IPS DF 4.7 (cell line): ENCODE results near the gene DUSP15.
"Not testable (repeated sequence)": the region's sequence is repeated elsewhere in the genome, so short reads cannot be mapped to it uniquely, and the experiment has no call there.

Source experiments
- DNase-seq: peaks from one replicate; pipeline ENCODE4 v3.0.0-alpha.2; 2013; ENCODE audit warnings: low spot score; ENCODE audit errors: extremely low read depth

DUSP15 gene, protein sequence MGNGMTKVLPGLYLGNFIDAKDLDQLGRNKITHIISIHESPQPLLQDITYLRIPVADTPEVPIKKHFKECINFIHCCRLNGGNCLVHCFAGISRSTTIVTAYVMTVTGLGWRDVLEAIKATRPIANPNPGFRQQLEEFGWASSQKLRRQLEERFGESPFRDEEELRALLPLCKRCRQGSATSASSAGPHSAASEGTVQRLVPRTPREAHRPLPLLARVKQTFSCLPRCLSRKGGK

GRCh38 chr20:31869942-31870725 lies at the start of gene DUSP15, which contains the start of gene TTLL9:
DUSP15 (minus strand) TSS chr20:31870527; CDS start chr20:31870337, 190 bp downstream.
TTLL9 (plus strand) TSS chr20:31870634; CDS start chr20:31871127, 493 bp downstream.
- DNase-seq: no peak

DNA sequence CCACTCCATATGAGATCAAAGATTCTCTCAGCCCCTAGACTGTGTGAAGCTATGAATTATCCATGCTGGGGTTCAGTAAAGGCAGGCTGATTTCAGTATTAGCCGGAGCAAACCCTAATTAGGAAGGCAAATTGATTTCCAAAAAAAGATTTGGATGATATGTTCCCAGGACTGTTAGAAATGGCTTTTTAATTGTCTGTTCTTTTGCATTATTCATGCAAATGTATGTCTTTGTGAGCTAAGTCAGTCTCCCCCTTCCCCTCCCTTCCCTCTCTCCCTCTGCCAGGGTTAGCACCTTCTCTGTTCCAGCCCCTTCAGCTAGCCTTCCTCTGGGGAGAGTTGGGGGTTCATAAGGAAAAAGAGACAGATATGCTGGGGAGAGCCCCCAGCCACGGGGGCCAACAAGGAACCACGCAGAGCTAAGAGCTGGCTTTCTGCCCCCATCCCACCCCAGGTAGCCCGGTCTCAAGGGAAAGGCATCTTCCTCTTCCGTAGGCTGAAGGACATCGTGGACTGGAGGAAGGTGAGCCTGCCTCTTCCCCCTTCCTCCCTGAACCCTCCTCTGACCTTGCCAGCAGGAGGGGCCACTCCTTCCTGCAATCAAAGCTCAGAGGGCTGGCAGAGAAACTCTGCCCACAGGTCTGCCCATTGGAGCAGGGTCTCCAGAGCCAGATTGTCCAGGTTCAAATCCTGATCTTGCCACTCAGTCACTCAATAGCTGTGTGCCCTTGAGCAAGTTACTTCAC lies 49.3 kb upstream of the DUSP15 start:
- DNase-seq: no peak

- no peak for DNase-seq
Observed at GRCh38 chr20:31918466-31919105, 48.3 kb upstream of the DUSP15 start.

- not testable (repeated sequence) for DNase-seq
Observed at GRCh38 chr20:31917962-31918412, 47.7 kb upstream of the DUSP15 start.

DNA sequence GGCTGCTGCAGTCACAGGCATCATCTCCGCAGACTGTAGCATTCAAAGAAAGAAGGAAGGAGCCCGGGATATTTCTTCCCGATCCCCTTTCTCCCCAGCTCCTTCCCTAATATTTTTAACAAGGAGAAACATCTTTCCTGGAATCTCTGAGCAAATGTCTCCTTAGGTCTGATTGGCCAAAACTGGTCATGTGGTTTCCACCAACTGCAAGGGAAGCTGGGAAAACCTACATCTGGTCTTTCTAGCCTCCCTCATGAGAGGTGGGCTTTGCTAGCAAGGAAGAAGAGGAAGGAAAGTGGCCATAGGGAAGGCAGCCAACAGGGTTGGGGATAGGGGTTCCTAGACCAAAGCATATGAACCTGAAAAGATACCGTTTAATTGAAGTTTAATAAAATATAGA lies 46.4 kb upstream of the DUSP15 start:
- no peak for DNase-seq

- no peak for DNase-seq
Observed at GRCh38 chr20:31915491-31916280, 45.4 kb upstream of the DUSP15 start.

- no peak for DNase-seq
Observed at GRCh38 chr20:31914170-31914569, 43.8 kb upstream of the DUSP15 start.

- no peak for DNase-seq
Observed at GRCh38 chr20:31913431-31914157, 43.3 kb upstream of the DUSP15 start.

- DNase-seq: no peak
Observed at GRCh38 chr20:31910071-31910803, 39.9 kb upstream of the DUSP15 start.

DNA sequence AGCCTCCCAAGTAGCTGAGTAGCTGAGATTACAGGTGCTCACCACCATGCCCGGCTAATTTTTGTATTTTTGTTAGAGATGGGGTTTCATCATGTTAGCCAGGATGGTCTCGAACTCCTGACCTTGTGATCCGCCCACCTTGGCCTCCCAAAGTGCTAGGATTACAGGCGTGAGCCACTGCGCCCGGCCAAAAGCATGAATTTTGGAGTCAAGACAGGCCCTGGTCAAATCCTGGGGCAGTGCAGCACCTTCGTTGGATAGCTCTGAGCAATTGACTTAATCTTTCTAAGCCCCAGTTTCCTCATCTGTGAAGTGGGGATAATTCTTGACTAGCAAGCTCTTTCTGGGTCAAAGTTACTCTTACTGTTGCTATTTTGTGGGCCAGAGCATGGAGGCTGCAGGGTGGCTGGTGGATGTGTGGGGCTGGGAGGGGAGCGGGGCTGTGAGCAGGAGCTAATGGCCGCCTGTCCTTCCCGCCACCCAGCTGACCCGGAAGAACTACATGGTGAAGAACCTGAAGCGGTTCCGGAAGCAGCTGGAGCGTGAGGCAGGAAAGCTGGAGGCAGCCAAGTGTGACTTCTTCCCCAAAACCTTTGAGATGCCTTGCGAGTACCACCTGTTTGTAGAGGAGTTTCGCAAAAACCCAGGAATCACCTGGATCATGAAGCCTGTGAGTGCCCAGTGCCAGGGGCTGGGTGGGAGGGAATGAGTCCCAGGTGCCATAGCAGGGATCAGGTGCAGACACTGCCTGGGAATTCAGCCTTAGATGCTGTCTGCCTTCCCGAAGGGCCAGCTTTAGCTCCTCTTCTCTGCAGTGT lies 39.1 kb upstream of the DUSP15 start:
- no peak for DNase-seq

DNA sequence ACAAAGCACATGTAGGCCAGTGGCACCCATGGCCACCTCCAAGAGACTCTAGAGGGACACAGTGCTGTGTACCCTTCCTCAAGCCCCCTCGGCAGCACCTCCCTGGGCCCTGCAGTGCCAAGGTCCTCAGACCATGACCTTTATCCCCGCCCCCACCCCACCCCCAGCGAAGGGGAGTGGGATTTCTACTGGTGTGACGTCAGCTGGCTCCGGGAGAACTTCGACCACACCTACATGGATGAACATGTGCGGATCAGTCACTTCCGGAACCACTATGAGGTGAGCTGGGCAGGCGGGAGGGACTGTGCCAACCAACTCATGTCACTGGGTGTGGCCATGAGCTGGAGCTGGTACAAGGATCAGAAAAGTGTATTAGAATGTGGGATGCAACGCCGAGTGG lies 38.1 kb upstream of the DUSP15 start:
- DNase-seq: no peak

- DNase-seq: no peak
Observed at GRCh38 chr20:31908016-31908415, 37.7 kb upstream of the DUSP15 start.

- no peak for DNase-seq
Observed at GRCh38 chr20:31907046-31907445, 36.7 kb upstream of the DUSP15 start.

GRCh38 chr20:31906001-31906400 lies 35.7 kb upstream of the DUSP15 start:
- no peak for DNase-seq

- no peak for DNase-seq
Observed at GRCh38 chr20:31903627-31904386, 33.5 kb upstream of the DUSP15 start.

DNA sequence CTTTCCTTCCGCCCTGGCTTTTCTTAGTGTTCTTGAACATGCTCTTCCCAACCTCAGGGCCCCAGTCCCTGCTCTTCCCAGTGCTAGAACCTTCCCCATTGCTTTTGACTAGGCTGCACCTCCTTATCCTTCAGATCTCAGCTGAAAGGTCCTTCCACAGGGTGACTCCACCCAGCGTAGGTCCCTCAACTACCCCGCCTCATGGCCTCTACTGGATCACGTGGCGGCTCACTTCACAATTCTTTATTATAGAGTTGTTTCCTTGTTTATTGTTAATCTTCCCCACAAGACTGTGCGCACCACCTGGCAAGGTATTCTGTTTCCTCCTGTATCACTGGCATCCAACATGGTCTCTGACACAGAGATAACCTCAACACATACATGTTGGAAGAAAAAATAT lies 31.3 kb upstream of the DUSP15 start:
- no peak for DNase-seq

GRCh38 chr20:31897541-31897940 lies 27.2 kb upstream of the DUSP15 start:
- no peak for DNase-seq

DNA sequence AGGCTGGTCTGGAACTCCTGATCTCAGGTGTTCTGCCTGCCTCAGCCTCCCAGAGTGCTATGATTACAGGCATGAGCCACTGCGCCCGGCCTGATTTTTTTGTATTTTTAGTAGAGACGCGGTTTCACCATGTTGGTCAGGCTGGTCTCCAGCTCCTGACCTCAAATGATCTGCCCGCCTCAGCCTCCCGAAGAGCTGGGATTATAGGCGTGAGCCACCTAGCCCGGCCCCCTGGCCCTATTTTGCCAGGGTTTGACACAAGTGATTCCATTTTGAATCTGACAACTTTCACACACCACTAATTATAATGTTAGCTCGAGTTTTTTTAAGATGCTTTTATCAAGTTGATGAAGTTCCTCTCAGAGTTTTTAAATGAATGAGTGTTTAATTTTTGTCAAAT lies 25.7 kb upstream of the DUSP15 start:
- DNase-seq: no peak
